B cell (primary cell): ENCODE data around the gene ZP3. TPM values are rescaled to one million over a fixed set of nuclear protein-coding genes. Genes with fewer than 3 reads are reported as not detected.

Source experiments
- ATAC-seq: fragments of 200-7000 bp; cut with Tn5 transposase; one replicate; pipeline ENCODE4 v1.10.0; 2021; ENCODE audit warnings: low read depth, mild to moderate bottlenecking, moderate number of reproducible peaks, moderate library complexity
- CTCF ChIA-PET: fragments of 350-600 bp; sonication (Branson Sonifier 250); formaldehyde crosslinking; loops from one replicate; lab custom pipeline; 2021; ENCODE audit warnings: antibody characterized with exemption, inconsistent platforms; lab: Charles Lee
- POLR2A ChIA-PET: fragments of 350-600 bp; sonication (Branson Sonifier 250); formaldehyde crosslinking; loops from one replicate; lab custom pipeline; 2021; ENCODE audit warnings: antibody characterized with exemption; lab: Charles Lee
- DNase-seq: peaks from one replicate; pipeline ENCODE4 v3.0.0; 2013
- H2AFZ ChIP-seq: 2 replicates; pipeline ENCODE4 v1.6.1; 2012; ENCODE audit warnings: mild to moderate bottlenecking, low read depth, low read length; ENCODE audit not compliant: insufficient read depth, poor library complexity, severe bottlenecking
- H3K27ac ChIP-seq, 2 donors: 1 replicate in 1 of 2; 2 replicates in 1 of 2; pipeline ENCODE4 v1.5.1; 2012 to 2013; ENCODE audit warnings: low read length in 2 of 2, mild to moderate bottlenecking in 2 of 2, moderate library complexity in 1 of 2
- H3K27me3 ChIP-seq, 4 experiments: fragments of 200-600 bp in 1 of 4; sonication (generic) in 1 of 4; replicated peaks in 1 of 4; 1 replicate in 2 of 4; 2 replicates in 2 of 4; pipeline versions ENCODE4 v1.6.1 to v1.7.0; 2013 to 2016; ENCODE audit warnings: low read length in 3 of 4, mild to moderate bottlenecking in 2 of 4, mixed read lengths in 1 of 4, moderate library complexity in 1 of 4; ENCODE audit not compliant: insufficient read depth in 4 of 4, control insufficient read depth in 3 of 4; ENCODE audit errors: control extremely low read depth in 1 of 4
- H3K36me3 ChIP-seq, 2 experiments: replicated peaks in 1 of 2; 1 replicate in 1 of 2; 2 replicates in 1 of 2; pipeline versions ENCODE4 v1.6.1 to v1.7.1; 2013; ENCODE audit warnings: low read length in 1 of 2; ENCODE audit not compliant: insufficient read depth in 2 of 2, control insufficient read depth in 1 of 2; ENCODE audit errors: control extremely low read depth in 1 of 2, extremely low read depth in 1 of 2
- H3K4me1 ChIP-seq, 2 donors: fragments of 200-600 bp in 1 of 2; sonication (generic) in 1 of 2; 1 replicate in 1 of 2; 2 replicates in 1 of 2; pipeline versions ENCODE4 v1.5.1 to v1.6.1; 2013 to 2017; ENCODE audit warnings: low read length in 2 of 2; ENCODE audit not compliant: control insufficient read depth in 2 of 2, insufficient read depth in 2 of 2
- H3K4me2 ChIP-seq: replicated peaks from 2 replicates; pipeline ENCODE3; 2012; ENCODE audit warnings: mild to moderate bottlenecking, low read depth, low read length; ENCODE audit not compliant: poor library complexity, severe bottlenecking
- H3K4me3 ChIP-seq, 5 experiments: fragments of 200-600 bp in 1 of 5; sonication (generic) in 1 of 5; 1 replicate in 3 of 5; 2 replicates in 2 of 5; pipeline versions ENCODE4 v1.5.1 to v1.7.0; 2011 to 2016; ENCODE audit warnings: low read length in 4 of 5, mild to moderate bottlenecking in 4 of 5, low read depth in 2 of 5, control low read depth in 1 of 5, moderate library complexity in 1 of 5; ENCODE audit not compliant: insufficient read depth in 1 of 5; ENCODE audit errors: control extremely low read depth in 1 of 5, extremely low read depth in 1 of 5
- H3K79me2 ChIP-seq: fragments of 200-600 bp; sonication (generic); one replicate; pipeline ENCODE4 v1.6.0; 2016; ENCODE audit warnings: low read length; ENCODE audit not compliant: control insufficient read depth, insufficient read depth
- H3K9ac ChIP-seq: fragments of 200-600 bp; sonication (generic); 2 replicates; pipeline ENCODE4 v1.6.1; 2017; ENCODE audit warnings: mild to moderate bottlenecking, low read length, moderate library complexity
- H3K9me3 ChIP-seq, 3 donors: one replicate each; pipeline versions ENCODE4 v1.6.1 to v1.7.1; 2013; ENCODE audit warnings: low read length in 2 of 3; ENCODE audit not compliant: control insufficient read depth in 2 of 3, insufficient read depth in 1 of 3; ENCODE audit errors: control extremely low read depth in 1 of 3
- H4K20me1 ChIP-seq: 2 replicates; pipeline ENCODE4 v1.6.0; 2012; ENCODE audit warnings: mild to moderate bottlenecking, low read length; ENCODE audit not compliant: insufficient read depth, control insufficient read depth, poor library complexity, severe bottlenecking
- H3K27ac Mint-ChIP-seq: one replicate; pipeline ENCODE4 v1.8.0; 2021; ENCODE audit warnings: mixed read lengths
- H3K27me3 Mint-ChIP-seq: one replicate; pipeline ENCODE4 v1.8.0; 2021; ENCODE audit warnings: mixed read lengths
- H3K4me1 Mint-ChIP-seq: one replicate; pipeline ENCODE4 v1.8.0; 2021; ENCODE audit warnings: mixed read lengths
- H3K4me3 Mint-ChIP-seq: one replicate; pipeline ENCODE4 v1.8.0; 2021; ENCODE audit warnings: mixed read lengths
- H3K9me3 Mint-ChIP-seq: one replicate; pipeline ENCODE4 v1.8.0; 2022; ENCODE audit warnings: mixed read lengths; ENCODE audit not compliant: insufficient read depth
- EZH2 ChIP-seq: IDR thresholded peaks from 2 replicates; pipeline ENCODE4 v1.6.1; 2012; ENCODE audit warnings: borderline replicate concordance, low read depth, mild to moderate bottlenecking, moderate library complexity, low read length; ENCODE audit not compliant: insufficient read depth, poor library complexity, severe bottlenecking
- WGBS: methylation state at CpG from one replicate; pipeline ENCODE4 v1.1.5; 2013; ENCODE audit warnings: missing lambda C conversion rate; ENCODE audit not compliant: insufficient coverage; 5-methylcytosine and 5-hydroxymethylcytosine counted together
- intact Hi-C: fragments of 100-400 bp; cut with micrococcal nuclease; formaldehyde crosslinking; loops from one replicate; pipeline ENCODE4 v1.10.0; 2022
- polyA plus RNA-seq: library from polyadenylated mRNA; depleted of rRNA; stranded (reverse); fragments of >200 nt; gene quantifications from 2 replicates; pipeline ENCODE4 v1.2.3, GENCODE V29; 2012
- total RNA-seq, 2 donors: library from RNA; stranded (reverse); fragments of 120-200 nt in 1 of 2; gene quantifications; 1 replicate in 1 of 2; 2 replicates in 1 of 2; pipeline versions ENCODE4 v1.2.3 to v1.2.4, GENCODE V29; 2013 to 2022
- TF ChIP-seq, protein P1 (sequence below): fragments of 200-600 bp; IDR thresholded peaks from one replicate; pipeline ENCODE4 v1.8.0; 2022; ENCODE audit warnings: antibody characterized with exemption, mild to moderate bottlenecking

ZP3 gene
- total and polyA plus RNA-seq, 2 donors (not counting 1 experiment from before 2014, with no cell fraction given) = 0.64 to 4.4 TPM

DNA sequence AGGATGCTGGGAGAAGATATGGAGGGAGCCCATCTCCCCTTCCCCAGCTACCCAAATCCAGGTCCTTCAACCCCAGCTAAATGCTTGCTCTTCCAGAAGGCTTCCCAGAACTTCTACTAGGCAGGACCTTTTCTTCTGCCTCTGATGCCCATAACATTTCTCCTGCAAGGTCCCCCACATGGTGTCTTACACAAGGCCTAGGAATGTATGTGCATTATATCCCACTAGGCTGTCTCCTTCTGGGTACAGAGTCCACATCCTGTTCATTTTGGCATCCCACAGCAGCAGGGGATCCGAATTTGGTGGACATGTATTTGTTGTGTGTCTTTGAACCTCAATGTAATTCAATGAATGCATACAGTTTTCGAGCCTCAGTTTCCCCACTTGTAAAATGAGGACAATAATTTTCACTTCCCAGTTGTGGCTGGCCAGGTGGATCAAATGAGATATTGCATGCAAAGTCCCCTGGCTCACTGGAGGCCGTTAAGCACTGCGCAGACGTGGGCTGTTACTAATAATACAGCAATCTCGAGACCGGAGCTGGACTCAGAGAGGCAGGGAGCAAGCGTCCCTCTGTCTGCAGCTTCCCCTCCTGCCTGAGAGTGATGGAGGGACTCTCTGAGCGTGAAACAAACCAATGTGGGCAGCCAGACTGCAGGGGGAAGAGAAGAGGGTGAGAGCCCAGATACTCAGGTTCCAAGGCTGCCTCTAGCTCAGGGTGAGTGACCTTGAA lies 47.4 kb upstream of the ZP3 start:
- Histone ChIP-seq H3K9me3 (no peaks in the 10 kb centered on the region), H2AFZ (no peak overlapping the region), H3K9ac (no peak overlapping the region), H3K4me1 (peaks cover 0 to 11% of the 10 kb centered on the region in 2 donors), H4K20me1 (no peaks in the 10 kb centered on the region), H3K27me3 (peaks cover 0 to 2% (median 1%) of the 10 kb centered on the region in 4 experiments), H3K79me2 (no peaks in the 10 kb centered on the region), H3K4me2 (no peak overlapping the region), H3K4me3 (no peak overlapping the region), H3K36me3 (no peaks in the 10 kb centered on the region), H3K27ac (no peak overlapping the region)
- intact Hi-C loops = no loop called here
- no peak overlapping the region for H3K27ac Mint-ChIP-seq
- DNase-seq (no peak), ATAC-seq (no peak)
- peaks cover 9% of the 10 kb centered on the region for H3K4me1 Mint-ChIP-seq
- H3K4me3 Mint-ChIP-seq = no peak overlapping the region
- H3K27me3 Mint-ChIP-seq = peaks cover 16% of the 10 kb centered on the region
- ChIA-PET POLR2A (interaction anchor here (0.5 kb wide), 1 partner anchor 63 kb away, joined by 3 read pairs; no protein-coding TSS in a partner anchor), CTCF (interaction anchor here (0.7 kb wide), 1 partner anchor 60 kb away, joined by 3 read pairs; no protein-coding TSS in a partner anchor)
- WGBS = 62% methylated on average over 7 of the region's 9 CpGs
- TF ChIP-seq, protein P1, sequence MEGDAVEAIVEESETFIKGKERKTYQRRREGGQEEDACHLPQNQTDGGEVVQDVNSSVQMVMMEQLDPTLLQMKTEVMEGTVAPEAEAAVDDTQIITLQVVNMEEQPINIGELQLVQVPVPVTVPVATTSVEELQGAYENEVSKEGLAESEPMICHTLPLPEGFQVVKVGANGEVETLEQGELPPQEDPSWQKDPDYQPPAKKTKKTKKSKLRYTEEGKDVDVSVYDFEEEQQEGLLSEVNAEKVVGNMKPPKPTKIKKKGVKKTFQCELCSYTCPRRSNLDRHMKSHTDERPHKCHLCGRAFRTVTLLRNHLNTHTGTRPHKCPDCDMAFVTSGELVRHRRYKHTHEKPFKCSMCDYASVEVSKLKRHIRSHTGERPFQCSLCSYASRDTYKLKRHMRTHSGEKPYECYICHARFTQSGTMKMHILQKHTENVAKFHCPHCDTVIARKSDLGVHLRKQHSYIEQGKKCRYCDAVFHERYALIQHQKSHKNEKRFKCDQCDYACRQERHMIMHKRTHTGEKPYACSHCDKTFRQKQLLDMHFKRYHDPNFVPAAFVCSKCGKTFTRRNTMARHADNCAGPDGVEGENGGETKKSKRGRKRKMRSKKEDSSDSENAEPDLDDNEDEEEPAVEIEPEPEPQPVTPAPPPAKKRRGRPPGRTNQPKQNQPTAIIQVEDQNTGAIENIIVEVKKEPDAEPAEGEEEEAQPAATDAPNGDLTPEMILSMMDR = no peak
- TF ChIP-seq EZH2 = no peak
- H3K9me3 Mint-ChIP-seq = no peaks in the 10 kb centered on the region

DNA sequence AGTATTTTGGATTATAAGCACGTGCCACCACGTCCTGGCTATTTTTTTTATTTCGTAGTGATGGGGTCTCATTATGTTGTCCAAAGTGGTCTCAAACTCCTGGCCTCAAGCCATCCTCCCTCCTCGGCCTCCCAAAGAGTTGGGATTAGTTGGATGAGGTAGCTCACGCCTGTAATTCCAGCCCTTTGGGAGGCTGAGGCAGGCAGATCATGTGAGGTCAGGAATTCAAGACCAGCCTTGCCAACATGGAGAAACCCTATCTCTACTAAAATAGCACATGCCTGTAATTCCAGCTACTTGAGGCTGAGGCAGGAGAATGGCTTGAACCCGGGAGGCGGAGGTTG lies 44.2 kb upstream of the ZP3 start:
- H3K4me3 Mint-ChIP-seq = peak overlapping the region; percentile 86
- ChIA-PET CTCF (no interaction called here), POLR2A (no interaction called here)
- H3K4me1 Mint-ChIP-seq = peaks cover 9% of the 10 kb centered on the region
- no peak for ATAC-seq
- Histone ChIP-seq H3K27me3 (no peaks in the 10 kb centered on the region), H3K4me1 (peaks cover 0 to 11% of the 10 kb centered on the region in 2 donors), H4K20me1 (no peaks in the 10 kb centered on the region), H3K27ac (no peak overlapping the region), H3K9ac (peak overlapping the region; percentile 65), H2AFZ (peak overlapping the region; percentile 73), H3K4me2 (peak overlapping the region; percentile 81), H3K36me3 (no peaks in the 10 kb centered on the region), H3K9me3 (no peaks in the 10 kb centered on the region), H3K79me2 (no peaks in the 10 kb centered on the region), H3K4me3 (peak overlapping the region in 3 of 5 experiments; percentile 55 to 70 (median 67))
- H3K27ac Mint-ChIP-seq = no peak overlapping the region
- intact Hi-C loops = no loop called here
- H3K9me3 Mint-ChIP-seq = no peaks in the 10 kb centered on the region
- no peaks in the 10 kb centered on the region for H3K27me3 Mint-ChIP-seq
- WGBS = 100% methylated on average over 2 of the region's 7 CpGs
- no peak for DNase-seq
- no peak for TF ChIP-seq EZH2
- TF ChIP-seq, protein P1 = no peak
